B cell (primary cell): ENCODE results near the gene FBXO11. TPM values are rescaled to one million over a fixed set of nuclear protein-coding genes. Genes with fewer than 3 reads are reported as not detected.
A peak's percentile ranks its signal among the peaks of the same experiment; 100 is the strongest.

ENCODE experiments used
- ATAC-seq: fragments of 200-7000 bp; cut with Tn5 transposase; one replicate; pipeline ENCODE4 v1.10.0; 2021; ENCODE audit warnings: low read depth, mild to moderate bottlenecking, moderate number of reproducible peaks, moderate library complexity
- CTCF ChIA-PET: fragments of 350-600 bp; sonication (Branson Sonifier 250); formaldehyde crosslinking; loops from one replicate; lab custom pipeline; 2021; ENCODE audit warnings: antibody characterized with exemption, inconsistent platforms; lab: Charles Lee
- POLR2A ChIA-PET: fragments of 350-600 bp; sonication (Branson Sonifier 250); formaldehyde crosslinking; loops from one replicate; lab custom pipeline; 2021; ENCODE audit warnings: antibody characterized with exemption; lab: Charles Lee
- DNase-seq: peaks from one replicate; pipeline ENCODE4 v3.0.0; 2013
- H2AFZ ChIP-seq: 2 replicates; pipeline ENCODE4 v1.6.1; 2012; ENCODE audit warnings: mild to moderate bottlenecking, low read depth, low read length; ENCODE audit not compliant: insufficient read depth, poor library complexity, severe bottlenecking
- H3K27ac ChIP-seq, 2 donors: 1 replicate in 1 of 2; 2 replicates in 1 of 2; pipeline ENCODE4 v1.5.1; 2012 to 2013; ENCODE audit warnings: low read length in 2 of 2, mild to moderate bottlenecking in 2 of 2, moderate library complexity in 1 of 2
- H3K27me3 ChIP-seq, 4 experiments: fragments of 200-600 bp in 1 of 4; sonication (generic) in 1 of 4; replicated peaks in 1 of 4; 1 replicate in 2 of 4; 2 replicates in 2 of 4; pipeline versions ENCODE4 v1.6.1 to v1.7.0; 2013 to 2016; ENCODE audit warnings: low read length in 3 of 4, mild to moderate bottlenecking in 2 of 4, mixed read lengths in 1 of 4, moderate library complexity in 1 of 4; ENCODE audit not compliant: insufficient read depth in 4 of 4, control insufficient read depth in 3 of 4; ENCODE audit errors: control extremely low read depth in 1 of 4
- H3K36me3 ChIP-seq, 2 experiments: replicated peaks in 1 of 2; 1 replicate in 1 of 2; 2 replicates in 1 of 2; pipeline versions ENCODE4 v1.6.1 to v1.7.1; 2013; ENCODE audit warnings: low read length in 1 of 2; ENCODE audit not compliant: insufficient read depth in 2 of 2, control insufficient read depth in 1 of 2; ENCODE audit errors: control extremely low read depth in 1 of 2, extremely low read depth in 1 of 2
- H3K4me1 ChIP-seq, 2 donors: fragments of 200-600 bp in 1 of 2; sonication (generic) in 1 of 2; 1 replicate in 1 of 2; 2 replicates in 1 of 2; pipeline versions ENCODE4 v1.5.1 to v1.6.1; 2013 to 2017; ENCODE audit warnings: low read length in 2 of 2; ENCODE audit not compliant: control insufficient read depth in 2 of 2, insufficient read depth in 2 of 2
- H3K4me2 ChIP-seq: replicated peaks from 2 replicates; pipeline ENCODE3; 2012; ENCODE audit warnings: mild to moderate bottlenecking, low read depth, low read length; ENCODE audit not compliant: poor library complexity, severe bottlenecking
- H3K4me3 ChIP-seq, 5 experiments: fragments of 200-600 bp in 1 of 5; sonication (generic) in 1 of 5; 1 replicate in 3 of 5; 2 replicates in 2 of 5; pipeline versions ENCODE4 v1.5.1 to v1.7.0; 2011 to 2016; ENCODE audit warnings: low read length in 4 of 5, mild to moderate bottlenecking in 4 of 5, low read depth in 2 of 5, control low read depth in 1 of 5, moderate library complexity in 1 of 5; ENCODE audit not compliant: insufficient read depth in 1 of 5; ENCODE audit errors: control extremely low read depth in 1 of 5, extremely low read depth in 1 of 5
- H3K79me2 ChIP-seq: fragments of 200-600 bp; sonication (generic); one replicate; pipeline ENCODE4 v1.6.0; 2016; ENCODE audit warnings: low read length; ENCODE audit not compliant: control insufficient read depth, insufficient read depth
- H3K9ac ChIP-seq: fragments of 200-600 bp; sonication (generic); 2 replicates; pipeline ENCODE4 v1.6.1; 2017; ENCODE audit warnings: mild to moderate bottlenecking, low read length, moderate library complexity
- H3K9me3 ChIP-seq, 3 donors: one replicate each; pipeline versions ENCODE4 v1.6.1 to v1.7.1; 2013; ENCODE audit warnings: low read length in 2 of 3; ENCODE audit not compliant: control insufficient read depth in 2 of 3, insufficient read depth in 1 of 3; ENCODE audit errors: control extremely low read depth in 1 of 3
- H4K20me1 ChIP-seq: 2 replicates; pipeline ENCODE4 v1.6.0; 2012; ENCODE audit warnings: mild to moderate bottlenecking, low read length; ENCODE audit not compliant: insufficient read depth, control insufficient read depth, poor library complexity, severe bottlenecking
- H3K27ac Mint-ChIP-seq: one replicate; pipeline ENCODE4 v1.8.0; 2021; ENCODE audit warnings: mixed read lengths
- H3K27me3 Mint-ChIP-seq: one replicate; pipeline ENCODE4 v1.8.0; 2021; ENCODE audit warnings: mixed read lengths
- H3K4me1 Mint-ChIP-seq: one replicate; pipeline ENCODE4 v1.8.0; 2021; ENCODE audit warnings: mixed read lengths
- H3K4me3 Mint-ChIP-seq: one replicate; pipeline ENCODE4 v1.8.0; 2021; ENCODE audit warnings: mixed read lengths
- H3K9me3 Mint-ChIP-seq: one replicate; pipeline ENCODE4 v1.8.0; 2022; ENCODE audit warnings: mixed read lengths; ENCODE audit not compliant: insufficient read depth
- EZH2 ChIP-seq: IDR thresholded peaks from 2 replicates; pipeline ENCODE4 v1.6.1; 2012; ENCODE audit warnings: borderline replicate concordance, low read depth, mild to moderate bottlenecking, moderate library complexity, low read length; ENCODE audit not compliant: insufficient read depth, poor library complexity, severe bottlenecking
- WGBS: methylation state at CpG from one replicate; pipeline ENCODE4 v1.1.5; 2013; ENCODE audit warnings: missing lambda C conversion rate; ENCODE audit not compliant: insufficient coverage; 5-methylcytosine and 5-hydroxymethylcytosine counted together
- intact Hi-C: fragments of 100-400 bp; cut with micrococcal nuclease; formaldehyde crosslinking; loops from one replicate; pipeline ENCODE4 v1.10.0; 2022
- polyA plus RNA-seq: library from polyadenylated mRNA; depleted of rRNA; stranded (reverse); fragments of >200 nt; gene quantifications from 2 replicates; pipeline ENCODE4 v1.2.3, GENCODE V29; 2012
- total RNA-seq, 2 donors: library from RNA; stranded (reverse); fragments of 120-200 nt in 1 of 2; gene quantifications; 1 replicate in 1 of 2; 2 replicates in 1 of 2; pipeline versions ENCODE4 v1.2.3 to v1.2.4, GENCODE V29; 2013 to 2022
- TF ChIP-seq, protein P1 (sequence below): fragments of 200-600 bp; IDR thresholded peaks from one replicate; pipeline ENCODE4 v1.8.0; 2022; ENCODE audit warnings: antibody characterized with exemption, mild to moderate bottlenecking

The FBXO11 gene
- total and polyA plus RNA-seq, 2 donors (not counting 1 experiment from before 2014, with no cell fraction given), result 42.6 to 107 TPM

DNA sequence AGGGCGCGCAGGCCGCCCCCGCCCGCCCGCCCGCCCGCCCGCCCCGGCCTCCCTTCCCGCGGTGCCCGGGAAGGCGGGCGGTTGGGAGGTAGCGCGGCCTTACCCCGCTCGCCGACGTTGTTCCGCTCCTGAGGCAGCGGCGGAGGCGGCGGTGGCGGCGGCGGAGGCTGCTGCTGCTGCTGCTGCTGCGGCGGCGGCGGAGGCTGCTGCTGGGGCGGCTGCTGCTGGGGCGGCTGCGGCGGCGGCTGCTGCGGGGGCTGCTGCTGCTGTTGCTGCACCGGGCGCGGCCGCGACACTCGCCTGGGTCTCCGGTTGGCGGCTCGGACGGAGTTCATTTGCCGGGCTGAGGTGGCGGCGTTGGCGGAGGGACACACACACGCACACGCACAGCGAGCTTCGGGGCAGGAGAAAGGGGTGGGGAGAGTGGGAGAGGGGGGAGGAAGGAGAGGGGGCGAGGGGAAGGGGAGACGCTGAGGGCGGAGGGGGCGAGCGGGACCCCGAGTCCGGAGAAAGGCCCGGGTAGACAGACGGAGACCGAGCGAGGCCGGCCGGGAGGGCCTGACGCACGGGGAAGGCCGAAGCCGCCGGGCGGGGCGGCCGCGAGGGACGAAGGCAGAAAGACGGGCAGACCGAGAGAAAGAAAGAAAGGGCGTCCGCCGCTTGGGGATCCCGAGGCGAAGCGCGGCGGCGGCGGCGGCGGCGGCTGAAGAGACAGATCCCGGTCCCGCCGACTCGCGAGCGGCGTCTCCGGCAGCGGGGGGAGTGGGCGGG is 727 bp downstream of the FBXO11 start:
- peak overlapping the region; percentile 96 for H3K9ac ChIP-seq
- H3K9me3 ChIP-seq, result no peaks in the 10 kb centered on the region
- peaks cover 50% of the 10 kb centered on the region for H3K79me2 ChIP-seq
- ChIA-PET CTCF (no interaction called here), POLR2A (interaction anchor here (0.6 kb wide), 2 partner anchors 11 to 501 kb away, joined by 4 to 6 read pairs; no protein-coding TSS in a partner anchor)
- DNase-seq (peak; percentile 84), ATAC-seq (peak; percentile 4)
- H3K27ac ChIP-seq, result peak overlapping the region; percentile 83 to 93
- peaks cover 13 to 24% of the 10 kb centered on the region in 2 donors for H3K4me1 ChIP-seq
- H3K4me3 Mint-ChIP-seq, result peak overlapping the region; percentile 88
- H2AFZ ChIP-seq, result peak overlapping the region; percentile 83
- no peaks in the 10 kb centered on the region for H3K27me3 Mint-ChIP-seq
- no peaks in the 10 kb centered on the region for H3K9me3 Mint-ChIP-seq
- peak overlapping the region; percentile 91 for H3K27ac Mint-ChIP-seq
- no peak for TF ChIP-seq EZH2
- TF ChIP-seq, protein P1, sequence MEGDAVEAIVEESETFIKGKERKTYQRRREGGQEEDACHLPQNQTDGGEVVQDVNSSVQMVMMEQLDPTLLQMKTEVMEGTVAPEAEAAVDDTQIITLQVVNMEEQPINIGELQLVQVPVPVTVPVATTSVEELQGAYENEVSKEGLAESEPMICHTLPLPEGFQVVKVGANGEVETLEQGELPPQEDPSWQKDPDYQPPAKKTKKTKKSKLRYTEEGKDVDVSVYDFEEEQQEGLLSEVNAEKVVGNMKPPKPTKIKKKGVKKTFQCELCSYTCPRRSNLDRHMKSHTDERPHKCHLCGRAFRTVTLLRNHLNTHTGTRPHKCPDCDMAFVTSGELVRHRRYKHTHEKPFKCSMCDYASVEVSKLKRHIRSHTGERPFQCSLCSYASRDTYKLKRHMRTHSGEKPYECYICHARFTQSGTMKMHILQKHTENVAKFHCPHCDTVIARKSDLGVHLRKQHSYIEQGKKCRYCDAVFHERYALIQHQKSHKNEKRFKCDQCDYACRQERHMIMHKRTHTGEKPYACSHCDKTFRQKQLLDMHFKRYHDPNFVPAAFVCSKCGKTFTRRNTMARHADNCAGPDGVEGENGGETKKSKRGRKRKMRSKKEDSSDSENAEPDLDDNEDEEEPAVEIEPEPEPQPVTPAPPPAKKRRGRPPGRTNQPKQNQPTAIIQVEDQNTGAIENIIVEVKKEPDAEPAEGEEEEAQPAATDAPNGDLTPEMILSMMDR, result no peak
- peak overlapping the region; percentile 74 for H3K4me2 ChIP-seq
- peaks cover 39% of the 10 kb centered on the region for H3K4me1 Mint-ChIP-seq
- H3K36me3 ChIP-seq, result no peaks in the 10 kb centered on the region
- H4K20me1 ChIP-seq, result peaks cover 3% of the 10 kb centered on the region
- no peaks in the 10 kb centered on the region for H3K27me3 ChIP-seq
- intact Hi-C loops, result loop anchor here (2.0 to 5.0 kb wide), 5 partner anchors 47 to 515 kb away; partner anchors contain the start of gene MSH6
- under 1% methylated on average over 82 of the region's 105 CpGs for WGBS
- H3K4me3 ChIP-seq, result peak overlapping the region; percentile 11 to 97 (median 95)
